ENCODE data around the gene FAM168A.

The FAM168A gene

DNA sequence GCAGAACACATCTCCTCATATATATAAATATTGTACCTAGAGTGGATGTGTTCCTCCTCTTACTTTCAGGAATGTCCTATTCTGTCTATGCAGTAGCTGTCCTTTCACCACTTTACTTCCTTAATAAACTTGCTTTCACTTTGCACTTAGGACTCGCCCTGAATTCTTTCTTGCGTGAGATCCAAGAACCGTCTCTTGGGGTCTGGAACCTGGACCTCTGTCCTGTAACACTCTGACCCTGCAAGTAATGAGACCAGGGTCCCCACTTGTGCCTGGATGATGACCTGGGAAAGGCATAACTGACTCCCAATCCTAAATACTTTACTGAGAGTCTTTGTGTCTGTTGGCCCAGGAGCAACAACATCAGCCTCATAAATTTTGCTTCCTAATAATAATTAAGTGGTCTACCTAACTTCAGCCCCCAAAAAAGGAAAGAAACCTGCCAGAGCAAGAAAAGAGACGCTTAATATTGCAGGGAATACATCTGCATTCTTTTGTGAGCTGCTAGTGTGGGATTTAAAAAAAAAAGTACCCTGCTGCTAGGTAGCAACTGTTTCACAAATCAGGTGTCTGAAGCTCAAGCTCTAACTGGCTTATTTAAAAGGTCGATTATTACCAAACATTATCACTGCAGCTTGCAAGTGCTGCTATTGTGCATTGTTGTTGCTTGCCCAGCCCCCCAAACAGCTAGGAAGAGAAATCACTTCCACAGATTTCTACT, 69.3 kb downstream of the FAM168A start:
- H3K9me3 ChIP-seq (ENCODE audit: insufficient read depth, low read length): no peaks in the 10 kb centered on the region
- no peak overlapping the region for H3K9ac ChIP-seq (ENCODE audit: insufficient read length, low read depth)
- H3K36me3 ChIP-seq (ENCODE audit: insufficient read depth, insufficient read length, low read length): no peaks in the 10 kb centered on the region
- DNase-seq (ENCODE audit: low read depth, low spot score): peak; percentile 11
- no peaks in the 10 kb centered on the region for H3K27me3 ChIP-seq (ENCODE audit: insufficient read depth, insufficient read length)
- no peak overlapping the region for H3K4me3 ChIP-seq (ENCODE audit: insufficient read length, low read depth)
- no peak for TF ChIP-seq ZNF274 (IDR thresholded peaks at IDR 0.05; ENCODE audit: low read depth, low read length)
- TF ChIP-seq SUZ12 (IDR thresholded peaks at IDR 0.05; ENCODE audit: extremely low read depth, insufficient read depth, insufficient read length): no peak
- no peak for TF ChIP-seq YY1 (IDR thresholded peaks at IDR 0.05; ENCODE audit: insufficient read depth, insufficient read length)
- H3K4me1 ChIP-seq (ENCODE audit: insufficient read depth, insufficient read length): no peaks in the 10 kb centered on the region

DNA sequence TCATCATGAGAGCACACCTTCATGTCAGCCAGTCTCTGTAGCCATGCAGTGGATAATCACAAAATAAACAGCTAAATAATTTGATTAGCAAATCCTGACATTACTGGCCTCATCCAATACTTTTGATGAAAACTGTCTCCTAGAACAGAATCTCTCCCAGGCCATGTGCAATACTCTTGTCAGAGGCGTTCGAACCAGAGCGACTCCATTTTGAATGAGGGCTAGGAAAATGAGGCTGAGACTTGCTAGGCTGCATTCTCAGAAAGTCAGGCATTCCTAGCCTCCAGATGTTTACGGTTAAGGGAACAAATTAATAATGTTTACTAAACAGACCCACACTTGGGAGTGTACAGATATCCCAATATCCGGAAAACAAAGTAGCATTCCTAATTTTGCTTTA, 69.9 kb downstream of the FAM168A start:
- H3K4me1 ChIP-seq (ENCODE audit: insufficient read depth, insufficient read length): no peaks in the 10 kb centered on the region
- H3K4me3 ChIP-seq (ENCODE audit: insufficient read length, low read depth): no peak overlapping the region

DNA sequence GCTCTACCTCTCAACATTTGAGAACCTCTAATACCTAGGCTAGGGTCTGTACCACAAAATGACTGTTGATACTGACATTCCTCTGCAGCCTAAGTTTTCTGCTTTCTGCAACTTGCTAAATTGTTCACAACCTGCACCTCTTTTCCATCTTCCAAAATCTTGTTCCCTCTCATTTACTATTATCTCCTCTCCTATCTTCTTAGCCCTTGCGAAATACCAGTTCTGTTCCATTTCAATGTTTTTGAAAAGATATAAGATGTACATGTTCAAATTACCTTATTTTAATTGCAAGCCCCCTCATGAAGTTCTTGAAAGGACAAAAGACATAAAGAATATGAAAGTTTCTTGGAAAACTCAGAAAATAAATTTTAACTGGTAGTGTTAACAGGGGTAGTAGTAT, 72.3 kb downstream of the FAM168A start:
- Histone ChIP-seq H3K9ac (ENCODE audit: insufficient read length, low read depth) (no peak overlapping the region), H3K27me3 (ENCODE audit: insufficient read depth, insufficient read length) (no peaks in the 10 kb centered on the region), H3K9me3 (ENCODE audit: insufficient read depth, low read length) (no peaks in the 10 kb centered on the region; the same call in 1 of the 2 replicates), H3K36me3 (ENCODE audit: insufficient read depth, insufficient read length, low read length) (no peaks in the 10 kb centered on the region), H3K4me3 (ENCODE audit: insufficient read length, low read depth) (no peak overlapping the region), H3K4me1 (ENCODE audit: insufficient read depth, insufficient read length) (no peaks in the 10 kb centered on the region)
- TF ChIP-seq ZNF274 (IDR thresholded peaks at IDR 0.05; ENCODE audit: low read depth, low read length) (no peak), SUZ12 (IDR thresholded peaks at IDR 0.05; ENCODE audit: extremely low read depth, insufficient read depth, insufficient read length) (no peak), YY1 (IDR thresholded peaks at IDR 0.05; ENCODE audit: insufficient read depth, insufficient read length) (no peak)
- DNase-seq (ENCODE audit: low read depth, low spot score): no peak

More for the DNA sequence above, 69.9 kb downstream of the FAM168A start:
- TF ChIP-seq ZNF274 (IDR thresholded peaks at IDR 0.05; ENCODE audit: low read depth, low read length) (no peak), SUZ12 (IDR thresholded peaks at IDR 0.05; ENCODE audit: extremely low read depth, insufficient read depth, insufficient read length) (no peak), YY1 (IDR thresholded peaks at IDR 0.05; ENCODE audit: insufficient read depth, insufficient read length) (no peak)
- H3K27me3 ChIP-seq (ENCODE audit: insufficient read depth, insufficient read length): no peaks in the 10 kb centered on the region
- no peak overlapping the region for H3K9ac ChIP-seq (ENCODE audit: insufficient read length, low read depth)
- no peaks in the 10 kb centered on the region for H3K36me3 ChIP-seq (ENCODE audit: insufficient read depth, insufficient read length, low read length)
- H3K9me3 ChIP-seq (ENCODE audit: insufficient read depth, low read length): no peaks in the 10 kb centered on the region; the same call in 1 of the 2 replicates
- no peak for DNase-seq (ENCODE audit: low read depth, low spot score)

DNA sequence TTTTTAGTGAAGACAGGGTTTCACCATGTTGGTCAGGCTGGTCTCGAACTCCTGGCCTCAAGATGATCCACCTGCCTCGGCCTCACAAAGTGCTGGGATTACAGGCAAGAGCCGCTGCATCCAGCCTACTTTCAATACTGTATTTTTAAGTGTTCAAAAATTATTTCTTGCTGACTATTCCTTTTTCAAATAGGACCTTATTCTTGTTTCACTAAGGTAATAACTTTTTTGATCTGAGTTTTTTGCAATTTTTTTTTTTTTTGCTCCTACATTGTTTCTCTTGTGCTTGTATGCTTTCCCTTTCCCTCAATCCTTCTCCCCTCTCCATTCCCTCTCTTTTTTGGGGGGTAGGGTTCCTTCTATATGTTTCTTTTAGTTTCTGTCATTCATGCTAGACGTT, 73.1 kb downstream of the FAM168A start:
- TF ChIP-seq ZNF274 (IDR thresholded peaks at IDR 0.05; ENCODE audit: low read depth, low read length) (no peak), YY1 (IDR thresholded peaks at IDR 0.05; ENCODE audit: insufficient read depth, insufficient read length) (no peak), SUZ12 (IDR thresholded peaks at IDR 0.05; ENCODE audit: extremely low read depth, insufficient read depth, insufficient read length) (no peak)
- DNase-seq (ENCODE audit: low read depth, low spot score): no peak
- Histone ChIP-seq H3K4me3 (ENCODE audit: insufficient read length, low read depth) (no peak overlapping the region), H3K36me3 (ENCODE audit: insufficient read depth, insufficient read length, low read length) (no peaks in the 10 kb centered on the region), H3K9ac (ENCODE audit: insufficient read length, low read depth) (no peak overlapping the region), H3K9me3 (ENCODE audit: insufficient read depth, low read length) (no peaks in the 10 kb centered on the region; the same call in 1 of the 2 replicates), H3K27me3 (ENCODE audit: insufficient read depth, insufficient read length) (no peaks in the 10 kb centered on the region), H3K4me1 (ENCODE audit: insufficient read depth, insufficient read length) (no peaks in the 10 kb centered on the region)

DNA sequence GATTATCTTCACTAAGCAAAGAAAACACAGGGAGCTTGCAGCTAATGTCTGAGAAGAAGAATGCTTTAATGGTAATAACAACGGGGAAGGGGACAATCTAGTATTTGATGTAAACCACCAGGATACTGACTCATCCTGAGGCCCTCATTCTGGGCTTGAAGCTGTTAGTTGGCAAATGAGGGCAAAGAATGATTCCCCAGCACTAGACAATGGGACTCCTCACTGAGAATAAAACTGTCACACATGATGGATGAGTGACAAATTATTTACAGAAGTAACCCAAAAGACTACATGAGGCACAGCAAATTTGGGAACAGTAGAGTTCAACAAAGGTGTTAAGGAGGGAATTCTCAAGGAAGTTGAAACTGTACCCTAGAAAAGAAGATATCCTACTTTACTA, 76.3 kb downstream of the FAM168A start:
- no peak overlapping the region for H3K9ac ChIP-seq (ENCODE audit: insufficient read length, low read depth)
- H3K36me3 ChIP-seq (ENCODE audit: insufficient read depth, insufficient read length, low read length): no peaks in the 10 kb centered on the region
- H3K27me3 ChIP-seq (ENCODE audit: insufficient read depth, insufficient read length): no peaks in the 10 kb centered on the region
- DNase-seq (ENCODE audit: low read depth, low spot score): no peak
- TF ChIP-seq SUZ12 (IDR thresholded peaks at IDR 0.05; ENCODE audit: extremely low read depth, insufficient read depth, insufficient read length): no peak
- no peak for TF ChIP-seq YY1 (IDR thresholded peaks at IDR 0.05; ENCODE audit: insufficient read depth, insufficient read length)
- no peak for TF ChIP-seq ZNF274 (IDR thresholded peaks at IDR 0.05; ENCODE audit: low read depth, low read length)
- no peak overlapping the region for H3K4me3 ChIP-seq (ENCODE audit: insufficient read length, low read depth)
- H3K4me1 ChIP-seq (ENCODE audit: insufficient read depth, insufficient read length): no peaks in the 10 kb centered on the region
- H3K9me3 ChIP-seq (ENCODE audit: insufficient read depth, low read length): no peaks in the 10 kb centered on the region; the same call in 1 of the 2 replicates

DNA sequence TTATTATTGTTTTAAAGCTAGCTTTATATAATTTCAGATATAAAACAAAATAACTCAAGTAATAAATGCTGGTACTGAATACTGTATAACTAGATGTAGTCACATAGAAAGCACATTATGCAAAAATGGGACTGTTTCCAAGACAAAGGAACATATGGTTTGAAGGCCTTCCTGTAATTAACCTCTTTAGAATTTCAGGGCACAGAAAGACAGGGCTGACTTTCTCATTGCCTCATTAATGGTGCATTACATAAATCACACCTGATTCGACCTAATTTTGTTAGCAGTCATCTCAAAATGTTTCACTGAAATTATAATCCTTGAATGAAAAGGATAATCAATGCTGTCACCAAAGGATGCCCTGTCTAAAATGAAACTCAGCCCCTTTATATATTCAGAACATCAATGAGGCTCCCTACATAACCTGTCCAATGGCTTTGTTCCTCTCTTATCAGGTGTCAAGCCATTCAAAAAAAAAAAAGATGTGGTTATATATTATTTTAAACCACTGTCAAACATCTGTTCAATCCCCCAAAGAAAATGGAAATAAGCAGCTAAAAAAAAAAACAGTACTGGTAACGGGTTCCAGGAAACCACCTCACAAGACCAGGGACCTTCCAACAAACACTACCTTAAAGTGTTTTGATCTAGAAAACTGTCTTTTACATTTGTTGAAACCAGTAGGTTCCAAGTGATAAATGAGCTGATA, 77.4 kb downstream of the FAM168A start:
- no peak for TF ChIP-seq YY1 (IDR thresholded peaks at IDR 0.05; ENCODE audit: insufficient read depth, insufficient read length)
- no peak for TF ChIP-seq ZNF274 (IDR thresholded peaks at IDR 0.05; ENCODE audit: low read depth, low read length)
- no peak for TF ChIP-seq SUZ12 (IDR thresholded peaks at IDR 0.05; ENCODE audit: extremely low read depth, insufficient read depth, insufficient read length)
- H3K36me3 ChIP-seq (ENCODE audit: insufficient read depth, insufficient read length, low read length): no peaks in the 10 kb centered on the region
- DNase-seq (ENCODE audit: low read depth, low spot score): no peak

DNA sequence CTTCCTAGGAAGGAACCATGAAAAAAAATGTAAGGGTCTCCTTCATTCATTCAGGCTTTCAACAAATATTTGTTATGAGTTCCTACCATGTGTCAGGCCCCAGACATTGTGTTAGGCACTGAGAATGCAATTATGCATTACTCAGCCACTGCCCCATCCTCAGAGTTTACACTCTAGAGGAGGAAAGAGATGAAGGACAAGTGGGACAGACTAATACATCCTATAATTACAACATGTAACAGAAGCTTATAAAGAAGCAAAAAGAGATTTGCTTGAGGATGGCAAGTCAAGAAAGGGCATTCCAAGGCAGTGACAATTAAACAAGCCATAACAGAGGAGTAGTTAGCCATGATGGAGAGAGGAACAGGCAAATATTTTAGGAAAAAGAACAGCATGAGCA, 78.6 kb downstream of the FAM168A start:
- Histone ChIP-seq H3K36me3 (ENCODE audit: insufficient read depth, insufficient read length, low read length) (no peaks in the 10 kb centered on the region), H3K9ac (ENCODE audit: insufficient read length, low read depth) (no peak overlapping the region), H3K4me1 (ENCODE audit: insufficient read depth, insufficient read length) (no peaks in the 10 kb centered on the region), H3K4me3 (ENCODE audit: insufficient read length, low read depth) (no peak overlapping the region), H3K27me3 (ENCODE audit: insufficient read depth, insufficient read length) (no peaks in the 10 kb centered on the region), H3K9me3 (ENCODE audit: insufficient read depth, low read length) (no peaks in the 10 kb centered on the region; the same call in 1 of the 2 replicates)
- TF ChIP-seq YY1 (IDR thresholded peaks at IDR 0.05; ENCODE audit: insufficient read depth, insufficient read length) (no peak), ZNF274 (IDR thresholded peaks at IDR 0.05; ENCODE audit: low read depth, low read length) (no peak), SUZ12 (IDR thresholded peaks at IDR 0.05; ENCODE audit: extremely low read depth, insufficient read depth, insufficient read length) (no peak)
- no peak for DNase-seq (ENCODE audit: low read depth, low spot score)

More for the DNA sequence above, 77.4 kb downstream of the FAM168A start:
- Histone ChIP-seq H3K9ac (ENCODE audit: insufficient read length, low read depth) (no peak overlapping the region), H3K9me3 (ENCODE audit: insufficient read depth, low read length) (no peaks in the 10 kb centered on the region; the same call in 1 of the 2 replicates), H3K27me3 (ENCODE audit: insufficient read depth, insufficient read length) (no peaks in the 10 kb centered on the region), H3K4me1 (ENCODE audit: insufficient read depth, insufficient read length) (no peaks in the 10 kb centered on the region), H3K4me3 (ENCODE audit: insufficient read length, low read depth) (no peak overlapping the region)
